HG03565 (cell line): ENCODE data around the gene NNMT.

Experiments
- ATAC-seq: cut with Tn5 transposase; IDR thresholded peaks from one replicate; pipeline ENCODE4 v1.9.1; 2021; ENCODE audit warnings: mild to moderate bottlenecking, moderate library complexity; ENCODE audit not compliant: unreplicated experiment

NNMT gene

GRCh38 chr11:114282488-114282887 is 13.7 kb upstream of the NNMT start:
- no peak for ATAC-seq

- ATAC-seq: no peak
Measured at GRCh38 chr11:114283422-114283821, 12.8 kb upstream of the NNMT start.

GRCh38 chr11:114284021-114284420 is 12.2 kb upstream of the NNMT start:
- ATAC-seq: no peak

GRCh38 chr11:114284914-114285313 is 11.3 kb upstream of the NNMT start:
- ATAC-seq: no peak

GRCh38 chr11:114285599-114285998 is 10.6 kb upstream of the NNMT start:
- no peak for ATAC-seq

GRCh38 chr11:114286229-114286628 is 10.0 kb upstream of the NNMT start:
- ATAC-seq: no peak

- ATAC-seq: no peak
Measured at GRCh38 chr11:114287154-114287553, 9.0 kb upstream of the NNMT start.

- ATAC-seq: no peak
Measured at GRCh38 chr11:114288136-114288535, 8.1 kb upstream of the NNMT start.

GRCh38 chr11:114289779-114290178 is 6.4 kb upstream of the NNMT start:
- no peak for ATAC-seq

GRCh38 chr11:114290503-114291235 is 5.5 kb upstream of the NNMT start:
- ATAC-seq: no peak

GRCh38 chr11:114291381-114291780 is 4.8 kb upstream of the NNMT start:
- no peak for ATAC-seq

GRCh38 chr11:114291842-114292680 is 4.1 kb upstream of the NNMT start:
- no peak for ATAC-seq

GRCh38 chr11:114293201-114293711 is 2.9 kb upstream of the NNMT start:
- no peak for ATAC-seq

- no peak for ATAC-seq
Measured at GRCh38 chr11:114296605-114297372, 590 bp downstream of the NNMT start.

GRCh38 chr11:114297806-114298709 is 1.9 kb downstream of the NNMT start:
- no peak for ATAC-seq

GRCh38 chr11:114298710-114299109 is 2.5 kb downstream of the NNMT start:
- ATAC-seq: no peak

GRCh38 chr11:114301088-114301487 is 4.9 kb downstream of the NNMT start:
- no peak for ATAC-seq

GRCh38 chr11:114301927-114302326 is 5.7 kb downstream of the NNMT start:
- no peak for ATAC-seq

- ATAC-seq: no peak
Measured at GRCh38 chr11:114302663-114303062, 6.5 kb downstream of the NNMT start.

- no peak for ATAC-seq
Measured at GRCh38 chr11:114304065-114304464, 7.9 kb downstream of the NNMT start.
